NCI-H345 (cell line): Measurements from ENCODE around the gene UTP14C.
"Not testable (repeated sequence)": the region's sequence is repeated elsewhere in the genome, so short reads cannot be mapped to it uniquely, and the experiment has no call there.

ENCODE experiments used
- DNase-seq: peaks from one replicate; lab custom pipeline; 2025; lab: John Stamatoyannopoulos, UW

Gene UTP14C

DNA sequence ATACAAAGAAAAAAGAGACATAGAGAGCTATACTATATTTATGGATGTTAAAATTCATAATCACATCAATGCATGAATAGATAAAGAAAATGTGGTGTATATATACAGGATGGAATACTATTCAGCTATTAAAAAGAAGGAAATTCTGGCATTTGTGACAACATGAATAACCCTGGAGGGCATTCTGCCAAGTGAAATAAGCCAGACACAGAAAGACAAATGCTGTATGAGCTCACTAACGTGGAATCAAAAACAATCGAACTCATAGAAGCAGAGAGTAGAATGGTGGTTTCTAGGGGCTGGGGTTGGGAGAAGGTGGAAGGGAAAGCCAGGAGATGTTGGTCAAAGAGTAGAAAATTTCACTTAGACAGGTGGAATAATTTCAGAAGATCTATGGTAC lies 24.0 kb downstream of the UTP14C start:
- no peak for DNase-seq

DNA sequence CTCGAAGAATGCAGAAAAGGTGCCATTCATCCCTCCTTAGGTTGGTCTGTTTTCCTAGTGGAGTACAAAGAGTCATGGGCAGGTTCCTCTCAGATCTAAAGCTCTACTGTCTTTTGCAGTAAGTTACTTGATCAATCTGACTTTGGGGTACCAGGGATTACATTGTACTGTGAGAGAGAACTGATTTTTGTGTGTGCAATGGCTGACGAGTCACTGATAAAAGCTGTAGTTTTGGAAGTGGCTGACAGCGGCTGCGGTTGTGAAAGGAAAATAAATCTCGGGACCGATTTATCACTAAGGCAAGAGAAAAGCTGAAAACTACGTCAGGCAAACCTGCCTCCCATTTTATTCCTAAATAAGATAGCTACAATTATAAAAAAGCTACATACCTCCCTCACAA lies 26.9 kb downstream of the UTP14C start:
- DNase-seq = no peak

DNA sequence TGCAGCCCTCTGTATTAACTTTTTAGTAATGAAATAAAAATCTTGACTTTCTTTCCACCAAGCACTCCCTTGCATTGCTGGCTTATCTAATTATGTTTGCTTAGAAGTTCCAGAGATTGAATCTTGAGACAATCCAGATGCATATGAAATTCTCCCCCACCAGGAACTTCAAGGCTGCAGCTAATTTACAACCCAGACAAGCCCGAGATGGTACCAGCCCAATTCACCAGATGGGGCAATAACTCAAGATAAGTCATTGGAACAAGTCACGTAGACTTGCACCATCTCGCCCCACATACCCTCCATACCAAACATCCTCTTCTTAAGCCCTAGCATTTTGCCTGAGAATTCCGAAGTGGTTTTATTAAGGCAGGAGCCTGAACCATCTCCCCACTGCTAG lies 29.0 kb downstream of the UTP14C start:
- DNase-seq = no peak

DNA sequence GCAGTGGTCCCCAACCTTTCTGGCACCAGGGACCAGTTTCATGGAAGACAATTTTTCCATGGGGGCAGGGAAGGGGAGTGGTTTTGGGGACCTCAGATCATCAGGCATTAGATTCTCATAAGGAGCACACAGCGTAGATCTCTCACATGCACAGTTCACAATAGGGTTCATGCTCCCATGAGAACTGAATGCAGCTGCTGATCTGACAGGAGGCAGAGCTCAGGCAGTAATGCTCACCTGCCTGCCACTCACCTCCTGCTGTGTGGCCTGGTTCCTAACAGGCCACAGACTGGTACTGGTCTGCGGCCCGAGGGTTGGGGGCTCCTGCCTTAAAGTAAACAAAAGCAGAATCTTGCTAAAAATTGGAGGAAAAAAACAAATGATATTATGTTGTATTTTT lies 36.6 kb downstream of the UTP14C start:
- DNase-seq = not testable (repeated sequence)

DNA sequence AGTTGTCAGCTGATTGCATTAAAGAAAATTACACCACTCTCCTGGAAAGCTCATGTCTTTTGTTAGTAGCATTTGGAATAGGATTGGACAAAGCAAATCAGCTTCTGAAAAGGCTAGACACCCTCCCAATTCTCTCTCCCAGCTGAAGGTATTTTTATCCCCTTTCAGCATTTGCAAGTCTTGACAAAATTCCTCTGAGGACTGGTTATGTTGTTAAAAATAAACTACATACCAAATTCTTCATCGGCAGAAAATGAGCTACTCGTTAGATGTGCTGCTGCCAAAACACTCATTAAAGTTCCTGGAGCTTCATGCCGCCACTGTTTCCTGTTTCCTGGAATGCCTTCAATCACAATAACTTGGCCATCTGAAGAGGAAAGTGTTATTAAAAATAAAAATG lies 37.1 kb downstream of the UTP14C start:
- no peak for DNase-seq

DNA sequence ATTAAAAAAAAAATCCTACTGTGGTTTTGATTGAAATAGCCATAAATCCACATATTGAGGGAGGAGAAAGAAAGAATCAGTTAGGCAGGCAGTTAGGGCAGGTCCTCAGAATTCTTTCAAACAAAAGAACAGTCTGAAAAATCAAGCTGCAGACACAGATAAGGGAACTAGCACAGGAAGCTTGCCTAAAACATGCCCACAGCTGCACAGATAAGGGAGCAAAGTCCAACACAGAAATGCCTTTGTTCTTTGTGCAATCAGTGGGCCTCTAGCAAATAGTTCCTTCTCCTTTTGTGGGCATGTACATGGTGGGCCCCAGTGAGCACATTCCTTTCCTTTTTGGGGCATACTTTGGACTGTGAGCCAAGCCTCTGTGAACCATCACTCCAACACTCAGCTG lies 42.7 kb downstream of the UTP14C start:
- DNase-seq = no peak

DNA sequence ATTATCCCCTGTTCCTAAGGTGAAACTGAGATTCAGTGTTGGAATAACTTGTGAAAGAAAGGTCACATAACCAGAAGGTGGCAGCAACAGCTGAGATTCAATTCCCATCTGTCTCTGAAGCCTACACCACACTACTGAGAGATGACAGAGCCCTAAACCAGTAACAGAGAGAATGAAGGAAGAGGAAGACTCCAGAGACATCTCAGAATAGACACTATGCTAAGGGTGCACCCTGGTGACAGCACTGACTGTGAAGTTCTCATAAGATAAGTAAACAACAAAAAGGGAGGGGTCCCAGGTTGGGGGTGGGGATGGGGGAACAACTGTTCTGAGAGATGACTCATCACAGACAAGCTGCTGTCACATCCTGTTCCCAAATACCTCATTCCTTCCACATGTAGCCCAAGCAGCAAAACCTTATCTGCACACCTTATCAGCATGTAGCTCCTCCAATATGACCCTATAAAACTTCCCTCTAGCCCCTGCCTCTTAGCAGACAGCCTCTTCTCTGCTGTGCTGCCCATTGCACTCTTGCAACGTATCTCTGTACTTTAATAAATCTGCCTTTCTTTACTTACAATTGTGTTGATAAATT lies 46.5 kb downstream of the UTP14C start:
- no peak for DNase-seq
